H54 (cell line): ENCODE data around the gene CCSER1.
"Not testable (repeated sequence)": the region's sequence is repeated elsewhere in the genome, so short reads cannot be mapped to it uniquely, and the experiment has no call there.

Experiments used
- DNase-seq: peaks from one replicate; pipeline ENCODE4 v3.0.0; 2011; ENCODE audit warnings: low spot score, mixed read lengths; ENCODE audit not compliant: insufficient read length
- FAIRE-seq: peaks from 3 replicates; lab custom pipeline; 2011; peaks lifted over from hg19 to GRCh38; lab: Jason Lieb, UNC
- POLR2A ChIP-seq: IDR thresholded peaks from 2 replicates; pipeline ENCODE4 v1.6.1; 2011; ENCODE audit warnings: low read depth, mild to moderate bottlenecking, low read length

The CCSER1 gene

GRCh38 chr4:91064157-91064853 lies 937.1 kb downstream of the CCSER1 start:
- no peak for TF ChIP-seq POLR2A
- DNase-seq = no peak
- FAIRE-seq = peak; percentile 23

DNA sequence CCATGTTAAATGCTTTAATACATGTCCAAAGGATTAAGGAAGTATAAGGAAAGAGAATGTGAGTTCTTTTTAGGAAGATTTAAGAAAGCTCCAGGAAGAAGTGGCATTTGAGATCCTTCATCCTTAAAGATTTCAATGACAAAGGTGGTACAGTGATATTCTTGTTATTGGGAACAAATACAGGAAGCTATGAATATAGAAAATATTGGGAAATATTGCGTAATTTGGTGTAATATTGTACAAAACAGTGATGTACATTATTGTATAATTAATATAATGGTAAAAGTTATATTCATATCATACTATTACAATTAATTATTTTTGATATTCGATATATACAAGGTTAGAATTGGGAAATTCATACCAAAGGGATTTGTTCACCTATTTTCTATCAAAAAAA lies 937.9 kb downstream of the CCSER1 start:
- no peak for FAIRE-seq
- TF ChIP-seq POLR2A = no peak
- DNase-seq = no peak

- FAIRE-seq (no peak), DNase-seq (no peak)
- TF ChIP-seq POLR2A = no peak
Measured at GRCh38 chr4:91070736-91071135, 943.5 kb downstream of the CCSER1 start.

GRCh38 chr4:91076147-91076546 lies 949.0 kb downstream of the CCSER1 start:
- DNase-seq (no peak), FAIRE-seq (no peak)
- TF ChIP-seq POLR2A = no peak

- no peak for TF ChIP-seq POLR2A
- no peak for FAIRE-seq
- no peak for DNase-seq
Measured at GRCh38 chr4:91085961-91086360, 958.8 kb downstream of the CCSER1 start.

- no peak for FAIRE-seq
- no peak for TF ChIP-seq POLR2A
- no peak for DNase-seq
Measured at GRCh38 chr4:91087743-91088142, 960.5 kb downstream of the CCSER1 start.

GRCh38 chr4:91089178-91089577 lies 962.0 kb downstream of the CCSER1 start:
- FAIRE-seq (no peak), DNase-seq (no peak)

DNA sequence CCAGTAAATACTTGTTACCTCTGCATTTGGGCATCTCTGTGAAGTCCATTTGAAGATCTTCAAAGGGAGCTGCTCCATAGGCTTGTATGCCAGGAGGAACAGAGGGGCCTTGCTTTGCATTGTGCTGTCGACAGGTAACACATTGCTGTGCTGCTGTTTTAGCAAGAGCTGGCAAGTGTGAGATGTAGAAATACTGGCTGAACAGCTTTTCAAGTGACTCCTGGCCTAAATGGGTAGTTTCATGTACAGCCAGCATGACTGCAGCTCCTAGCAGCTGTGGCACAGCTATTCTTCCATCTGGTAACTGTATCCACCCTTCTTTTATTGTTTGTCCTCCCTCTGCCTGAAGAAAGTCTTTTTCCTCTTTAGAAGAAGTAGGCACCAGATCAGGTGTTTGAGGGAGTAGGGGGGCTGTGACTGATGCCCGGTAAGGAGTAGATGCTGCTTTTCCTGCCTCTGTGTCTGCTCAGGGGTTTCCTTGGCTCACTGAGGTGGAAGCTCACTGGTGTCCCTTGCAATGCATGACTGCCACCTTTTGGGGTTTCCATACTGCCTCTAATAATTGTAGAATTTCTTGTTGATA lies 965.3 kb downstream of the CCSER1 start:
- FAIRE-seq (no peak), DNase-seq (no peak)
- TF ChIP-seq POLR2A = no peak

More at GRCh38 chr4:91089178-91089577, 962.0 kb downstream of the CCSER1 start:
- TF ChIP-seq POLR2A = no peak

- not testable (repeated sequence) for DNase-seq, FAIRE-seq
Measured at GRCh38 chr4:91094220-91094619, 967.0 kb downstream of the CCSER1 start.

GRCh38 chr4:91099666-91100065 lies 972.5 kb downstream of the CCSER1 start:
- FAIRE-seq (no peak), DNase-seq (no peak)
- TF ChIP-seq POLR2A = no peak

DNA sequence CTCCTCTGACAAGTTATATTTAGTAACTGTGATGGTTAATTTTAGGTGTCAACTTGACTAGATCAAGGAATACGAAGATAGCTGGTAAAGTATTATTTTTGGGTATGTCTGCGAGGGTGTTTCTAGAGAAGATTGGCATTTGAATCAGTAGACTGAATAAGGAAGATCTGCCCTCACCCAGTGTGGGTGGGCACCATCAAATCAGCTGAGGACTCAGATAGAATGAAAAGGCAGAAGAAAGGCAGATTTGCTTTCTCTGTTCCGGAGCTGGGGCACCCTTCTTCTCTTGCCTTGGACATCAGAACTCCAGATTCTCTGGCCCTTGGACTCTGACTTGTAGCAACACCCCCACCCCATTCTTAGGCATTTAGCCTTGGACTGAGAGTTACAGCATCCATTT lies 981.6 kb downstream of the CCSER1 start:
- no peak for TF ChIP-seq POLR2A
- DNase-seq (no peak), FAIRE-seq (no peak)

DNA sequence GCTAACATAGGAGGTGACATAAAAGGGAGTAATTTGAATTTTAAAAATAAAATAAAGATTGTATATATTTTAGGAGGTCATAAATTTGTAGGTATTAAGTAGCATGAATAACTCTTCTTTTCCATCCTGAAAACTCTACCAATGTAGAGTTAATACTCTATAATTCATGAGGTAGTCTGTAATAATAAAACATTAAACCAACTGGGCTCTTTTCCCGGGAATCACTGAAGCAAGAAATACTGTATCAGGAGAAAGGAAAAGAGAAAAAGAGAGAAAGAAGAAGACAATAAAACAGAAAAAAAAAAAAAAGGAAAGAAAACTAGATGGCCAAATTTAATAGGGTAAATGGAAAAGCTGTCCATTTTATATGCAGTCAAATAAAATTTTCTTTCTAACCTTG lies 984.4 kb downstream of the CCSER1 start:
- FAIRE-seq (no peak), DNase-seq (no peak)
- TF ChIP-seq POLR2A = no peak

GRCh38 chr4:91113130-91113706 lies 986.0 kb downstream of the CCSER1 start:
- FAIRE-seq (no peak), DNase-seq (peak; percentile 2)
- no peak for TF ChIP-seq POLR2A

DNA sequence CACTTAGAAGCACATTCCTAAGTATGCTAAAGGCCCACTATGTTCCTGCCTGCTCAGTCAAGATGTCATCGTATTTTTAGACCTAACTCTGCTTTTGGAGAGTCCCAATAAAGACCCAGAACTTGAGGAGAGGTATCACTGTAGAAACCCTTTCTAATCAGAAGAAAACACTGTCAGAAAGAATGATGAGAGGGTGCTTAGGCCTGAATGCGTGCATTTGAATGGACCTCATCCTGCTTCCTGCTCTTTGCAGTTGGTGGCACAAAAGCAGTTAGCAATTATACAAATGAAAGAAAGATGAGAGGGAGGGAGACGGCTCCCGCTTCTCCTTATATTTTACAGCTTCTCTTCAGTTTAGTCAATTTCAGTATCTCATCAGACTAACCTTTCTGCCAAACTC lies 987.2 kb downstream of the CCSER1 start:
- no peak for FAIRE-seq
- TF ChIP-seq POLR2A = no peak
- no peak for DNase-seq

DNA sequence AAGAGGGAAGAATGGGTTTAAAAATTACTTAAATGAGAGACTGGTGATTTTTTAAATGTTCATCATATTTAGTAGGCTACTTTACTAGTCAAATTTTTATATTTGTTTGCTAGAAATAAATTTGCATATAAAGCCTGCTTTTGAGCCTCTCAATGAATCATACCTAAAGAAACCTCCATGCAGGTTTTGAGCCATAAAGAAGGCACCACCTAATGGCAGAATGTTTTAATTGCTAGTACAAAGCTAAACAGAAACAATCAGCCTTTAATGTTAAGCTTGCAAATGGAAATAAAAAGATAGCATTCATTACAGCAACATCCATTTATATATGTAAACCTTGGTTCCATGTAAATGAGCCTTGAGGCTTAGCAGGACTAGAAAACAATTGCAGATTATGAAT lies 989.7 kb downstream of the CCSER1 start:
- DNase-seq = no peak
- FAIRE-seq = no peak
- no peak for TF ChIP-seq POLR2A

GRCh38 chr4:91118597-91118996 lies 991.4 kb downstream of the CCSER1 start:
- no peak for FAIRE-seq
- DNase-seq = no peak
- TF ChIP-seq POLR2A = no peak
